AG08395 (cell line): Measurements from ENCODE around the gene INVS.
"Not testable (repeated sequence)": the region's sequence is repeated elsewhere in the genome, so short reads cannot be mapped to it uniquely, and the experiment has no call there.

ENCODE experiments used
- DNase-seq: peaks from one replicate; pipeline ENCODE4 v3.0.0; 2012; ENCODE audit warnings: mixed read lengths, low spot score

The INVS gene

DNA sequence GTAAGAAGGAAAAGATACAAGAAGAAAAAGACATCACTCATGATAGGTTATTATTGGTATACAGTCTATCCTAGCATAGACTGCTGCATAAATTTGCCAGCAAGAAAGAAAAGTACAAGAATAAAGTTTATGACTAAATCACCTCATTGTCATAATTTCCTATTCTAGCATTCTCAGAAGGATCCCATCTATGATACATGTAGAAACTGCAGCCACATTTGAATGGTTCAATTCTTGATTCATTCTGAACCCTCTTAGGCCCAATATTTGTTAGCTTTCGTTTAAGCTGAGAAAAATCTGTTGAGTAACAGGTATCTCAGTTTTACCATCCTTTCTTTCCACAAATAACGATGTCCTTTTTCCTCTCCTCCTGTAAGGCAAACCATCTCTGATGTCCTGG, 21.2 kb downstream of the INVS start:
- DNase-seq = no peak

DNA sequence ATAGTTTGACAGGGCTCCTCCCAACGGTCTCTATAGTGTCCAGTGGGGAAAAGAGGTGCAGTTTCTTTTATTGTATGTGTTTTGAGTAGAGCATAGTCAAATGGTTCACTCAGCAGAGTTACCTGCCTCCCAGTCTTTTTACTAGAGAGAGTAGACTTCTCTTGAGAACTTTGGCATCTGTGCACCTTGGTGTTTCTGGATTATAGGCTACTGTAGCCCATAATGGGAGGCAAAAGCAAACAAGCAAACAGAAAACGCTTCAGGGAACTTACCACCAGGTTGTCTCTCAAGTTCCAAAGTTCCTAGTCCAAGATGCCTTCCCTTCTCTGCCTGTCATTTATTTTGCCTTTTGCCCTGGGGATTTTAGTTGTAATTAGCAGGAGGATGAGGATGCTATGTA, 26.2 kb downstream of the INVS start:
- no peak for DNase-seq

DNA sequence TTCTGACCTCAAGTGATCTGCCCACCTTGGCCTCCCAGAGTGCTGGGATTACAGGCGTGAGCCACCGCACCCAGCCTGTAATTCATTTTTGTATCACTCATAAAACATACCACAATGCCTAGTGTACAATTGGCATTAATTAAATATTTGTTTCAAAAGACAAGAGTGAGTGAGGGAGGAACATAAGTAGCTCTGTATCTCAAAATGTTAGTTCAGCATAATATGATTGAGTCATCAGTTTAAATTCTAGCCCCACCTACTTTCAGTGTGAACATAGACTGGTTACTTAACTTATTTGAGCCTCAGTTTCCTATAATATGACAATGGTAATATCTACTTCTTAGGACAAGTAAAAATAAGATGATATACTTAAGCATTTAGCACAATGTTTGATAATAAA, 26.9 kb downstream of the INVS start:
- DNase-seq = no peak

DNA sequence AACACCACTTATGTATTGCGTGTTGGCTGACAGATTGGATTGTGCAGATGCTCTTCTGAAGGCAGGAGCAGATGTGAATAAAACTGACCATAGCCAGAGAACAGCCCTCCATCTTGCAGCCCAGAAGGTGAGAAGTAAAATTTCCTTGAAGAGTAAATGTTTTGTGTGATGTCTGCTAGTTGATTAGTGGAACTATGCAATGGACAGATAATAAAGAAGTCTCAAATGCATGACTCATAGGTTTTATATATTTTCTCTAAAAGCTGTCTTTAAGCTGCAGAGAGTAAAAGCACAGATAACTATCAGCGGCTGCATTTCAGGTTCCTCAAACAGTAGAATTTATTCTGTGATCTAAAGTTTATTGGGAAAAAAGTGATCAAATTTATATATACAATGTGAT, 27.4 kb downstream of the INVS start:
- no peak for DNase-seq

DNA sequence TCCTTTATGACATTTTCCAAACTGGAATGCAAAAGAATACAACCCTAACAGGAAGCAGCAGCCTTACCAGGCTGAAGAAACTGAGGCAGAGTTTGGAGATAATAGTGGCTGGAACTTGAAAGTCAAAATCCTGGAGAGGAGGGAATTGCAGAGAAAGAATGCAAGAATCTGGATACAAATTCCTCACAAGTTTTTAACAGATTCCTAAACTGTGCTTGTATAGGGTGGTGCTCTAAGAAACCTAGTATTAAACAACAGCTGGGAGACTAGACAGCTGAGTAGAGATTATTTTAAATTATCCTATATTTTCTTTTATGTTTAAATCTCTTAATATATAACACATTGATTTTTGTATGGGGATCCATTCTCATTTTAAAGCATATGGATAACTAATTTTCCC, 30.7 kb downstream of the INVS start:
- DNase-seq = no peak

DNA sequence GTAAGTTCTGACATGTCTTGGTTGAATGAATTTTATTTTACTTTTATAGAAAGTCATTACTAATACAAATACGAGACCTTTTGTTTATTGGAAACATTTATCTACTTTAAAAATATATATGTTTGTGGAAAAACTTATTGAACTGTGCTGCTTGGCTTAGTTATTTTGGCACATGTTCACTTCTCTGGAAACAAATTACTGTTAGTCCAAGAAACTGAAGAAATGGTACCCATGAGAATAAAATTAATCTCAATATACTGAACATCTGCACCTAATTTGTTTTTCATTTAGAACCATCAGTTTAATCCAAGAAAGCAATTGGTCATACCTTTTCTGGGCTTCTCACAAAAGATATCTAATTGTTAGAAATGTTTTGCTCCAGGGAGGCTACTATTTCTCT, 32.2 kb downstream of the INVS start:
- DNase-seq = no peak

DNA sequence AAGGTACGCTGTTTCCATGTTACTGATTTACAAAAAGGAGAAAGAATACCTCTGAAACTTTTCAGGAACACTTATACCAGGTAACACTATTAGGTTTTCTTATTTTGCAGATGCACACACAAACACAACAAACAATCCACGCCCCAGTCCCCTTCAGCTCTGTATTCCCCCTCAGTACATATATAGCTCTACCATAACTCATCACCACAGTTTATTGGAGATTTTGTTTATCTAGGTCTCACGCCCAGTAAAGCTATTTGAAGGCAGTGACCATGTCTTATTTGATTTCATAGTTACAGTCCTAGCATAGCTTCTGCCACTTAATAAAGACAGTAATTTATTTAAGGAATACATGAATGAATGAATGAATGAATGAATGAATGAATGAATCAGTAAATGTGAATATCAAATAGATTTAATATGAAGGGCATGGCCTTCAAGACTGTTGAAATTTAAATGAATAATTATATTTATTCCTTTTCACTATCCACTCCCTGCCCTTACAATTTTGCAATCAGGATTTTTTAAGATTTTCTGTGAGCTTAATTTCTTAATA, 32.9 kb downstream of the INVS start:
- no peak for DNase-seq

DNA sequence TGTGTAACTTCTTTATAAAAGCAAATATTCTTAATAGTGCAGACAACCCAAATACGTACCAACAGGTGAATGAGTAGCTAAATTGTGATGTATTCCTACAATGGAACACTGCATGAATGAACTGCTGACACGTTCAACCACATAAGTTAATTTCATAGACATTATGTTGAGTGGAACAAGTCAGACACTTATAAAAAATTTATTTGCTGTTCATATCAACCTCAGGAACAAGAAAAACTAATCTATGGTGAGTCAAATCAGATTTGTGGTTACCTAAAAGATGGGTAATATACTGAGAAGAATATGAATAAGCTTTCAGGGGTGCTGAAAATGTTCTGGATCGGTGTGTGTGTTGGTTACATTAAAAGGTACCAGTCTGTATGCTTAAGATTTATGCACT, 35.7 kb downstream of the INVS start:
- no peak for DNase-seq

DNA sequence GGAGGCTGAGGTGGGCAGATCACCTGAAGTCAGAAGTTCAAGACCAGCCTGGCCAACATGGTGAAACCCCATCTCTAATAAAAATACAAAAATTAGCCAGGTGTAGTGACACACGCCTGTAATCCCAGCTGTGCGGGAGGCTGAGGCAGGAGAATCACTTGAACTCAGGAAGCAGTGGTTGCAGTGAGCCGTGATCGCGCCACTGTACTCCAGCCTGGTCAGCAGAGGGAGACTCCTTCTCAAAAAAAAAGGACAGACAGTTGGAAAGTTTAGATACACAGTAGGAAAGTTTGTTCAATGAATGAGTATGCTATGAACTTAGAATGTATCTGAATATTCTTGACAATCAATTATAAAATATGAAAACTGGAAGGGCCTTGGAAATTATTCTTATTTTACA, 37.8 kb downstream of the INVS start:
- not testable (repeated sequence) for DNase-seq

DNA sequence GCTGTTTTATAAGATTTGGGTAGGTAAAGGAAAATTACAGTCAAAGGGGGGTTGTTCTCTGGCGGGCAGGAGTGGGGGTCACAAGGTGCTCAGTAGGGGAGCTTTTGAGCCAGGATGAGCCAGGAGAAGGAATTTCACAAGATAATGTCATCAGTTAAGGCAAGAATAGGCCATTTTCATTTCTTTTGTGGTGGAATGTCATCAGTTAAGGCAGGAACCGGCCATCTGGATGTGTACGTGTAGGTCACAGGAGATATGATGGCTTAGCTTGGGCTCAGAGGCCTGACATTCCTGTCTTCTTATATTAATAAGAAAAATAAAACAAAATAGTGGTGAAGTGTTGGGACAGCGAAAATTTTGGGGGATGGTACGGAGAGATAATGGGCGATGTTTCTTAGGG, 41.3 kb downstream of the INVS start:
- DNase-seq = not testable (repeated sequence)

DNA sequence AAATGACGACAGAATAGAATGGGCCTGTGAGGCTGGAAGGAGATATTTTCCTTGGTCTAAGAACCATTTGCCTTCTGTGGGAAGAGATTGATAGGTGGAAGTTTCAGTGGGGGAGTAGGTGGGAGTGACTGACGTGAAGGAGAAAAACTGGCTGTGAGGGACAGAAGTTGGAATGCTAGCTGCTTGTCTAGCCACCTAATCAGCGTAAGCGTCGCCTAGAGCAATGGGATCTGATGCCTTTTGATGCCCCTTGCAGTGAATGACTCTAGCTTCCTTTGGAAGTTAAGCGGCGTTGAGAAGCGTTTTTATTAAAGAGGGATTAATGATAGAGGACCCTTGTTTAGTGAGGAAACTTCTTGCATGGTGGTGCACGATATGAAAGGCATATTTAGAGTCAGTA, 42.8 kb downstream of the INVS start:
- not testable (repeated sequence) for DNase-seq

DNA sequence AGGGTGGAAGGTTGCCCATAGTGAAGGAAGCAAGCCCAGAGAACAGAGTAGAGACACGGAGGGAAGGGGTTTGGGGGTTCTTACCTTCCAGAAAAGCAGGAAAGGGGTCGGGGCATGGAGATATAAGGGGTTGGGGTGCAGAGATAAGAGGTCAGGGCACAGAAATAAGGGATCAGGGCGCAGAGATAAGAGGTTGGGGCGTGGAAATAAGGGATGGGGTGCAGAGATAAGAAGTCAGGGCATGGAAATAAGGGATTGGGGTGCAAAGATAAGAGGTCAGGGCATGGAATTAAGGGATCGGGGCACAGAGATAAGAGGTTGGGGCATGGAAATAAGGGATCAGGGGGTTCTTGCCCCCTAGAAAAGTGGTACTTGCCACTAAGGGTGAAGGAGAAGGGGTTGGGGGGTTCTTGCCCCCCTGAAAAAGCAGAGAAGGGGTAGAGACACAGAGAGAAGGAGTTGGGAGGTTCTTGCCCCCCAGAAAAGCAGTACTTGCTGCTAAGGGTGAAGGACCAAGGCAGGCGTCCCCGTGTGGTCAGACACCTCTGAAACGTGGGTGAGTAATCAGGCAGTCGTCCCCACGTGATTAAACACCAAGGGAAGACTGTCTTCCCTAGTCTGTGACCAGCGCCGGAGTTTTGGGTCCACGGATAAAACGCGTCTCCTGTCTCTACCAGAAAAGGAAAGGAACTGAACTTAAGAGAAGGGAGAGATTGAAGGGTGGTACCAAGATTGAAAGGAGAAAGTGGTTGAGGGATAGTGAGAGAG, 46.3 kb downstream of the INVS start:
- DNase-seq = not testable (repeated sequence)

DNA sequence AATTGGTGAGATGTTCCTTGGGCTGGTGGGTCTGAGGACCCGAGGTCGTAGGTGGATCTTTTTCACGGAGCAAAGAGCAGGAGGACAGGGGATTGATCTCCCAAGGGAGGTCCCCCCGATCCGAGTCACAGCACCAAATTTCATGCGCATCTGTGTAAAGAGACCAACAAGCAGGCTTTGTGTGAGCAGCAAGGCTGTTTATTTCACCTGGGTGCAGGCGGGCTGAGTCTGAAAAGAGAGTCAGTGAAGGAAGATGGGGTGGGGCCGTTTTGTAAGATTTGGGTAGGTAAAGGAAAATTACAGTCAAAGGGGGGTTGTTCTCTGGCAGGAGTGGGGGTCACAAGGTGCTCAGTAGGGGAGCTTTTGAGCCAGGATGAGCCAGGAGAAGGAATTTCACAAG, 46.9 kb downstream of the INVS start:
- not testable (repeated sequence) for DNase-seq

DNA sequence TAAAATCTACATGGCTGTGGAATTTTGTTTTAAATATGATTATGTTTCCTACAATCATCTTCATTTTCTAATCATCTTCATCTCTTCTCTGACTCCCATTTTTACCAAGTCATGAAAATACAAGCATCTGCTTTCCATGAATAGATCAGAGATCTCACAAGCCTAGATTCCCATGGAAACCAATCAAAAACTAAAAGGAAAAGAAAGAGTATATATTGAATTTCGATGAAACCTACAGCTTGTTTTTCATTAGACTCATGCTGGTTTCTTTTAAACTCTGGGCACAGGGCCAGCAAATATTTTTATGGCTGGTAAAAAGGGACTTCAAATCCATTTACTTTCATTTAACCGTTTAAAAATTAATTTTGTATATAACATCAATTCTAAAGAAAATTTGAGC, 51.2 kb downstream of the INVS start:
- DNase-seq = no peak

DNA sequence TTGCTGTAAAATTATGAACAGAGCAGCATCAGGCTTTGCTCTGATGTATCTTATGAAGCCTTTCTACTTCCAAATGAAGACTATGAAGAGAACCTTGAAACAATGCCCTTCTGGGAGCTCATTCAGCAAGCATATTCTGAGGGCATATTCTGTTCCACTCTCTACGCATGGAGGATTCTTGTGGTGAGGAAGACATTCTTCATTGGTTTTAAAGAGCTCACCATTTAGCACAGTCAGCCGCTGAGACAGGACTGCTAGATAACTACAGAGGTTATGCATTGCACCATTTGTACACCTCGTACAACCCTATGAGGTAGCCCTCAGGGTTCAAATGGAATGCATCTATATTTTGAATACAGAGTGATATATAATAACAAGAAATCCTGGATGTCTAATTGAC, 61.0 kb downstream of the INVS start:
- DNase-seq = no peak

DNA sequence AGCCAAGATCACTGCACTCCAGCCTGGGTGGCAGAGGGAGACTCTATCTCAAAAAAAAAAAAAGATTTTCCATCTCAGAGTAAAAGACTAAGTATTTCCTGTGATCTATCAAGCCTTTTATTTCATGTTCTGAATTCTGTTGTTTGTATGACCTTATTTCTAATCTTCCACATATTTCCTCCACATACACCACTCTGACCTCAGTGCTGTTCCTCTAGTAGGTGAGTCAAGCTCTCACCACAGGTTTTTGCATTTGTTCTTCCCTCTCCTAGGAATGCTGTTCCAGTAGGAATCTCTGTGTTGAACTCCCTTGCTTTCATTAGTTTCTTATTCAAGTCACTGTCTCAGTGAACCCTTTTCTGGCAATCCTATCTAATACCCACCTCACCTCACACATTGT, 68.1 kb downstream of the INVS start:
- DNase-seq = no peak

DNA sequence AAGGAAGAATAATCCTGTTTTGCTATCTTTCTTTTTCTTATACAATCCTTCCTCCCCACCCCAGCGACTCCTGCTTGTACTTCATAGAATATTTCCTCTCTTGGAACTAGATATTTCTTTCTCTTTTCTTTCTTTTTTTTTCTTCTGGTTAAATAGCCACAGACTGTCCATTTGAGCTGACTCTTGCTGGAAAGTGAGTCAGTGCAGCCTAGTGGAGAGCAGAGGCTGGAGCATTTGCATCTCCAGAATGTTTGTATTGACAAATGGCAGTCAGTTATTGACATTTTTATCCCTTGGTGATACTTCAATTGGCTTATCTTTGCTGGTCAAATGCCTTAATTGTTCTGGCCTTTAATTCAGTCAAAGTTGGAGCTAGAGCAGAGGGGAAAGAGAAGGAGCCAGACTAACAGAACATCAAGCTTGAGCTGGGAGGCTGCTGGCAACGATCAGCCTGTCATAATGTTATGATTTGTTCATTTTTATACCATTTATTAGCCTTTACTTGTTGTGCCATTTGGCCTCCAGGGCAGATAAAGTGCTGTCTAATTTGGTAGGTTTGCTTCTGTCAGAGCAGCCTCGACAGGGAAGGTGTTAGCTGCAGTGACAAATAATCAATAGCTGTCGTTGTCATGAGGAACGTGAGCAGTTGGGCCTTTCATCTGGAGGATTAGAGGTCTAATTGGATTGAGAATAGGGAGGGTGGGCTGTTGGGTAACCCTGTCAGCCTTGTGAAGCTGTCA, 69.0 kb downstream of the INVS start:
- DNase-seq = peak; percentile 32

DNA sequence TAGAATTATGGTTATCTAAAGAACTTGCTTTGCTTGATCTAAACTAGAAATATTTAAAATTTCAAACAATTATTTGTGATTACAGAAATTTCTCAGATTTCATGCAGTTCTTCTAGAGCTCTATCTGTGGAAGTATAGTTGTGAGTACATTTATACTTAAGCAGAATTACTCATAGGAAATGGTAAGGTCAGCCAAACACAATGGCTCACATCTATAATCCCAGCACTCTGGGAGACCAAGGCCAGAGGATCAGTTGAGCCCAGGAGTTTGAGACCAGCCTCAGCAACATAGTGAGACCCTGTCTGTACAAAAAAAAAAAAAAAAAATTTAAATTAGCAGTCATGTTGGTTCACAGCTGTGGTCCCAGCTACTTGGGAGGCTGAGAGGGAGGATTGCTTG, 71.0 kb downstream of the INVS start:
- DNase-seq = no peak

DNA sequence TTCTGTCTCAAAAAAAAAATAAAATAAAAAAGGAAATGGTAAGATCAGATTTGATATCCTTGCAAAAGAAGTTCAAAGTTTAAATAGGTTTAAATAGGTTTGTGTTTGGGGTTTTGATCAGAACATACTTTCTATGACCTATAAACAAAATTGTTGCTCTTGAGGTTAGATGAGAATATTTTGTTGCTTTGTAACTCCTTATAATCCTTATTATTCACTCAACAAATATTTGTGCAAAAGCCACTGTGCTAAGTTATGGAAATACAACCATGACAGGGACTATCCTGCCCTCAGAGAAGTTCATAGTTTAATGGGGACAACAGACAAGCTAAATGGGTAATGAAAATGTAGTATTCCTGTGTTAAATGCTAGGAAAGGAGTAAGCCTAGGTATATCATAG, 71.5 kb downstream of the INVS start:
- peak; percentile 29 for DNase-seq

DNA sequence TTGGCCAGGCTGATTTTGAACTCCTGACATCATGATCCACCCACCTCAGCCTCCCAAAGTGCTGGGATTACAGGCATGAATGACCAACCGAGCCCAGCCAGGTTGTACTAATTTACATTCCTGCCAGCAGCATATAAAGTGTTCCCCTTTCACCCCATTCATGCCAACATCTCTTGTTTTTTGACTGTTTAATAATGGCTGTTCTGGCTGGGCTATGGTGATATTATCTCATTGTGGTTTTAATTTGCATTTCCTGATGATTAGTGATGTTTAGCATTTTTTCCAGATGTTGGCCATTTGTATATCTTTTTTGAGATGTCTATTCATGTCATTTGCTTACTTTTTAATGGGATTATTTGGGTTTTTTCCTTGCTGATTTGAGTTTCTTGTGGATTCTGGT, 87.3 kb downstream of the INVS start:
- DNase-seq = no peak

DNA sequence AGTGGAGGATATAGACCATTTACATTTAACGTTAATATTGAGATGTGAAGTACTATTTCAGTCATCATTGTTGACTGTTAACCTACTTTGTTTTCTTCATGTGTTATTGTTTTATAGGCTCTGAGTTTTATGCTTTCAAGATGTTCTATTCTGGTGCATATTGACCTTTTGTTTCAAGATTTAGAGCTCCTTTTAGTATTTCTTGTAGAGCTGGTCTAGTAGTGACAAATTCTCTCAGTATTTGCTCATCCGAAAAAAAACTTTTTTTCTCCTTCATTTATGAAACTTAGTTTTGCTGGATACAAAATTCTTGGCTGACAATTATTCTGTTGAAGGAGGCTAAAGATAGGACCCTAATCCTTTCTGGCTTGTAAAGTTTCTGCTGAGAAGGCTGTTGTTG, 91.3 kb downstream of the INVS start:
- DNase-seq = no peak

DNA sequence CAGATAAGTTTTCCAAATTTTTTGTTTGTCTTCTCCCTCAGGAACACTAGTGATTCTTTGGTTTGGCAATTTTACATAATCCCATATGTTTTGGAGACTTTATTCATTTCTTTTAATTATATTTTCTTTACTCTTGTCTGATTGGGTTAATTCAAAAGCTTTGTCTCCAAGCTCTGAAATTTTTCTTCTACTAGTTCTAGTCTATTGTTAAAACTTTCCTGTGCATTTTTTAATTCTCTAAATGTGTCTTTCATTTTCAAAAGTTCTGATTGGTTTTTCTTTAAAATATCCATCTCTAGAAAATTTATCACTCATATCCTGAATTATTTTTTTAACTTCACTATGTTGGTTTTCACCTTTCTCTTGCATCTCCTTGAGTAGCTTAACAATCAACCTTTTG, 92.2 kb downstream of the INVS start:
- no peak for DNase-seq

DNA sequence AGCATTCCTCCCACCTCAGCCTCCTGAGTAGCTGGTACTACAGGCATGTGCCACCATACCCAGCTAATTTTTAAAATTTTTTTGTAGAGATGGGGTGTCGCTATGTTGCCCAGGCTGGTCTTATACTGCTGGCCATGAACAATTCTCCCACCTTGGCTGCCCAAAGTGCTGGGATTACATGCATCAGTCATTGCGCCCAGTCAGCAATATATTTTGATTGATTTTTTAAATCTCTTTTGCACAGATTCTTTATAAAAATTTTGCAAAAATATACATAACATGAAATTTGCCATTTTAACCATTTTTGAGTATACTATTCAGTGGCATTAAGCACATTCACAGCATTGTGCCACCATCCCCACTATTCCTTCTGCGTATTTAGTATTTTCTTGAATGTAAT, 94.0 kb downstream of the INVS start:
- DNase-seq = no peak

DNA sequence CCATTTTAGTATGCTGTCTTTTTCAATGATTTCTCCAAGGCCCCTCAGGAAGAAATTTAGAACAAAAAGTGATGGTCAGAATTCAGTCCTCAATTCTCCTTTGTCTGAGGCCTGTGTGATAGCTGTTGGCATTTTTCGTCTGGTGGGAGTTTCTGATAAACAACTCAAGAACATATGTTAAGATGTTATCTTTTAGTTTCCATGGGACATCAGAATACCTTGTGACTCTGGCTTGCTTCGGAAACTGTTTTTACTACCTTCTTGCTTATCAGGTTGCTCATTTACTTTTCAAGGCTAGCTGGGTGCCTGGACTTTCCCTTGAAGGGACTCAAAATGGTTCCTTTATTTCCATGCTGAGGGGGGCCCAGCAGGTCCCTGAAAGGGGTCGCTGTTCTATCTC, 97.2 kb downstream of the INVS start:
- no peak for DNase-seq
